AG08396 (cell line): ENCODE results near the gene SLC10A3.

Experiments
- DNase-seq: peaks from one replicate; pipeline ENCODE4 v3.0.0; 2012; ENCODE audit warnings: low spot score, mixed read lengths

SLC10A3 gene

DNA sequence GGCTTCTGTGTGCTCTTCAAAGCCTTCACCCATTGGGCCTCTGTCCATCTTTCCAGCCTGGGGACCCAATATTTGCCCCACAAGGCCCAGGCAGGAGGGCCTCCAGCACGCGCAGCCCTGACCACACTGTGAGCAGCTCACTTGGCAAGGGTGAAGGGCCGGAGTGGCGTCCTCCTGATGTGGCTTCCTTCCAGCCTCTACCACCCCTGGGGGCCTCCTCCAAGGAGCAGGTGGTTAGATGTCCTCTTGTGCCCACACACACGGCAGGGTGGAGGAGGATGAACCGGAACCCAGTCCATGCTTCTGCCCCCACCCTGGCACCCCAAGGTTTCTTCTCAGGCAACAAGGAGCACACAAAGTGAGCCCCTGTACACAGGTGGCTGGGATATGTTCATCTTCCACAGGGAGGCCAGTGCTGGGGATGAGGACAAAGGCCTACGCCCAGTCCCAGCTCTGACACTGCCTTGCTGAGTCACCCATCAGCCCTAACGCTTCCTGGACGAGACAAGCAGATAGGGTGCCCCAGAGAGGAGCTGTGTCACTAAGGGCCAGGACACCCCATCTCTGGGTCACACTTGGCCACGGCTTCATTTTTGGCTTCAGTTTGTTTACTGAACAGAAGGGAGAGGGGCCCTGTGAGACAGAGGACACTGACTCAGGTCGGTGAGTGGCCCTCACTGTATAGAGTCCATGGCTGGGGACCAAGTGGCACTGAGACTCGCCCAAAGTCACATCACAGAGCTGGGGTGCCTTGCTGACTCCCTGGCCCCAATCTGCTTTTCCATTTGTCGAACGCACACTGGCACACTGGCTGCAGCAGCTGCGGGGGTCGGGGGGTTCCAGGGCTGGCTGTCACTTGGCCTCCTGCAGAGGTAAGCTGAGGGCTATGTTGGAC is 5.9 kb downstream of the SLC10A3 start:
- DNase-seq, result no peak

DNA sequence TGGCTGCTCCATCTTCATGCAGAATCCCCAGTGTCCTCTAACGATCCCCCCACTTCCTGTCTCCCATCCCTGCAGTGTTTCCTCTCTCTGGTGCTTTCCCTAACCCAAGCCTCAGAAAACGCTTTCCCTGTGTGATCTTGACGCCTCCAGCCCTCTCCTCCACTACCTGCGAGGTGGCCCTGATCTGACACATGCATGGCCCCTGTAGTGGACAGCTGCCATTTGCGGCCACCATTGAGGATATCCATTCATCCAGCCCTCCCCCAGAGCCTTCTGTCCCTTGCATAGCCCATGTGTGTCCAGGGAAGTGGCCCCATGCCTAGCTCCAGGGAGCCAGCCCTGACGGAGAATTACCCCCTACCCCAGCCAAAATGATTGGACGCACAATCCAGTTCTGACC is 7.1 kb downstream of the SLC10A3 start:
- DNase-seq, result no peak

DNA sequence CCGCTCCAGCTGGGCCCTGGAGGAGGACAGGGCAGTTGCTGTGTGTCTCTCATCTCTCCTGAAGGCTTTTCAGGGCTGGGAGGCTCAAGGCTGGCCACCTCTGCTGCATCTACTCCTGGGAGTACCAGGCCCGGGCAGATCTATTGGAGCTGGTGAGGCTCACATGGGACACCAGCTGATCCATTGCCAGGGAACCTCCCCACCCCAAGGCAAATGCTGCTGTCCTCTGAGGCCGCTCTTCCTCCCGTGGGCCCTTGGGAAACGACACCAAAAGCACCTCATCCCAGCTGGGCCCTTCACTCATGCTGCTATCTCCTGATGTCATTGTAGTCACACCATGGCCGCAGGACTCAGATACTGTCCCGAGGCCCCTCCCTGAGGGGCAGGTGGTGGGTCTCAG is 7.6 kb downstream of the SLC10A3 start:
- no peak for DNase-seq

DNA sequence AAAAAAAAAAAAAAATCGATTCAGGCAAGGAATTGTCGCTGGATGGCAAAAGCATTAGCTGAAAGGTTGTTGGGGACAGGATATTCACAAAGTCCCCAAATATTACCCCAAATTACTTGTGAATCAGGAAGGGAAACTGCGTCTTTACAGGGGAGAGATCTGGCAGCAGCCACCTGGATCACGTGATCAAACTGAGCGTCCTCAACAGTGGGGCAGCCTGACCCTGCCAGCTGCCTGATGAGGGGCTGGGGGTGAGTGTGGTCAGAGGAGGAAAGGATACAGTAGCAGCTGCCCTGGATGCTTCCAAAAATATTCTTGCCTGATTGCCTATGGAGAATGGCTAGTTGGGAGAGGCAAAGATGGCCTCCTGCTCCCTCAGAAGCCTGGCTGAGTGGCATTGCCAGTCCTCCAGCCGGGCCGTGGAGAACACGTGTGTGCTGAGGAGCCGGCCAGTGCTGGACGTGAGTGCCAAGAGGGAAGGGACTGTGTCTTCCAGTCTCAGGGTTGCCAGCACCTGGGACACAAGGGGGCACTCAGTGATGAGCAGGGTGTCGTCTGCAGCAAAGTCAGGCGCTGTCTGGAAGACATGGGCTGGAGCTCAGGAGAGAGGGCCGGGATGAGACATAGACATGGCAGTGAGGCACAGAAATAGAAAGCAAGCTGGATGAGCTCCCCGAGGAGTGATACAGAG is 8.4 kb downstream of the SLC10A3 start:
- no peak for DNase-seq

DNA sequence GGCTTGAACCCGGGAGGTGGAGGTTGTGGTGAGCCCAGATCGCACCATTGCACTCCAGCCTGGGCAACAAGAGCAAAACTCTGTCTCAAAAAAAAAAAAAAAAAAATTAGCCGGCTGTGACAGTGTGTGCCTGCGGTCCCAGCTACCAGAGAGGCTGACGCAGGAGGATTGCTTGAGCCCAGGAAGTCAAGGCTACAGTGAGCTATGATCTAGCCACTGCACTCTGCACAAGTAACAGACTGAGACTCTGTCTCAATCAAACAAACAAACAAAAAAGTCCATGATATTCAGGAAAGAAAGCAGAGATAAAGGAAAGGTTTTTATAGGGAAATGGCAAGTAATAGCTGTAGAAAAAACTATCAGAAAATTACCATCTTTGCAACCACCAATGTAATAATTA is 9.2 kb downstream of the SLC10A3 start:
- DNase-seq, result no peak

DNA sequence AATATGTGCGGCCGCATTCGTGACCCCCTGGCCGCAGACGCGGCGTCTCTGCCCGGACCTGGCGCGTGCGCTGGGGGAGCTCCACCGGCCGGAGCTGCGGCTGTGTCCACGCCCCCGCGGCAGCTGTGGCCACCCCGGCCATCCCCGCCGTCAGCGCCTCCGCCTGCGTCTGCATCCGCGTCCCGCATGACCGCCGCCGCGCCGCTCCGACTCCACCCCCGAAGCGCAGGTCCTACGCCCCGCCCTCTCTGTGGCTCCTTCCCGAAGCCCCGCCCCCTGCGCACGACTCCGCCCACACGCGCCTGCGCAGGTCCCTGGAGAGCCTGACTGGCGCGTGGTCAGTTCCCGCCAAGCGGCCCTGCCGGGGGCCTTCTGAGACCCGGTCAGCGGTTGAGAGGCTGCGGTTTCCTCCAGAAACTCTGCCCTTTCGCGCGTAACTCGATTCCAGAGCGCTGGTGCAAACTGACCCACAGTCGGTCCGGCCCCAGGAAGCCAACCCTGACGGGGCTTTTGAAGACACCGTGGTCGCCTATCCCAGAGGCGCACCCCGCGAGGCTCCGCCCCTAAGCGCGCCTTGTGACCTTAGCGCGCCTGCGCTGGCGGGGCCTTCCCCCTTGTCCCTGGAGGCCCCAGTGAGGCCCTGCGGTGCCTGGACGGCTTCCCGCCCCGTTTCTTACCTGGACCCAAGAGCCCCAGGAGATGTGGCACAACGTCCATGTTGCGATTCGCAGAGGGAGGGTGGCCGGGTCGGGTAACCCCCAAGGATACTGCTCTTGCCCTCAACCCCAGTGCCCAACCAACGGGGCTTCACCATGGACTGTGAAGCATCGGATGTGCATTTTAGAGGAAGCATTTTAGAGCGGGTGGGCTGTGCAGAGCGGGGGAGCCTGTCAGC is 11.5 kb downstream of the SLC10A3 start, which contains the start of gene LAGE3:
TSS of gene LAGE3 (minus strand) at position 554 of the 895 bp plus-strand sequence. CDS start at position 188, 366 bp downstream.
- DNase-seq, result peak; percentile 95

DNA sequence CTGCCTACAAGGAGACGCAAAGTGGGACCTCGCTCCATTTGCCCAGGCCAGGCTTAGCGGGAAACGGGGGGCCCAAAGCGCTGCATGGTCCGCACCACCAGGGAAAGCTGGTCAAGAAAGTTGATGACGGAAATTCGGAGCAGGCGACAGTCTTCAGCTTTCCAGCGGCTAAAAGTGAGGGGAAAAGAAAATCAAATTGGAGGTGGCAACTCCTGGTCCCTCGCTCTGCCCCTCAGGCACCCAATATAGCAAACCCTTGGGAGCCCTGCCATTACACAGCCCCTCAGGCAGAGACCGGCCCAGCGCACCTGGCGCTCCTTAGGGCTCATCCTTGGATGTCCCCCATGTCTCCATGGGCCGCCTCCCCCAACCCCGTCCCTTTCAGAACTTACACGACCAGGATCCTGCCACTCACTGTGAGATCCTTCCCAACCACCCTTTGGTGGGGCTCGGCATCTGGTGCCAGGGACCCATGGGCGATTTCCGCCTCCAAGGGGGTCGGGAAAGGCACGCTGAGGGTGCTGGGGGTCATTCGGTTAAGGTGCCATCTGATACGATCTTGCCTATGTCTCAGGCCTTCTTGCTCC is 12.4 kb downstream of the SLC10A3 start:
- no peak for DNase-seq

DNA sequence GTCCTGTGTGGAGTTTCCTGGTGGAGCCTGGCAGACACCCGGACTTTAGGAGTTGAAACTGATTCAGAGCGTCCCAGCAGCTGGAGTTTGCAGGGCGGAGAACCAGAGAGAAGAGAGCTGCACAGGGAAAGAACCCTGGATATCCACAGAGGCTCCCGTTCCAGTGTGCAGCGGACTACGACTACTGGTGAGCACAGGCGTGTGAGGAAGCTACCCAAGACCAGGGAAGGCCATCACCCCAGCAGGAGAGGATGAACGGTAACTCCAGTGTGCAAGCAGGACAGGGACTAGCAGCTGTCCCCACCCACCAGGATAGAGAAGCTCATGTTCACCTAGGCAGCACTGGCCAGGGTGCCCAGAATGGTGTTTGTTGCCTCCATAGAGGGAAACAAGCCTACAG is 13.6 kb downstream of the SLC10A3 start:
- no peak for DNase-seq

DNA sequence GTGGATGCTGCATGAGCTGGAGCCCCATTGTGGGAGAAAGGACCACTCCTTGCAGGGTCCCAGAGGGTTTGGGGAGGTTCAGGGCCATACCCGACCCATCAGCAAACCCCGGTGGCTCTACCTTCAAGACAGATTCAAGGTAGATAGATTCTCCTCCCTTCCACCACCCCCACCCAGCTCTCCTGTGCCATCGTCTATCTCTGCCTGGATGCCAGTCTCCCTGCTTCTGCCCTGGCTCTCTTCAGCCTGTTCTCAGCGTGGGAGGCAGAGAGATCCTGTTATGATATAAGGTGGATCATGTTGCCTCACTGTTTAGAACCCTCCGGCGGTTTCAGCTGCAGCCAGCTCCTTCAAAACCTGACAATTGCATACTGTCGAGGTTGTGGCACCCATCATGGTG is 16.7 kb downstream of the SLC10A3 start:
- DNase-seq, result no peak

DNA sequence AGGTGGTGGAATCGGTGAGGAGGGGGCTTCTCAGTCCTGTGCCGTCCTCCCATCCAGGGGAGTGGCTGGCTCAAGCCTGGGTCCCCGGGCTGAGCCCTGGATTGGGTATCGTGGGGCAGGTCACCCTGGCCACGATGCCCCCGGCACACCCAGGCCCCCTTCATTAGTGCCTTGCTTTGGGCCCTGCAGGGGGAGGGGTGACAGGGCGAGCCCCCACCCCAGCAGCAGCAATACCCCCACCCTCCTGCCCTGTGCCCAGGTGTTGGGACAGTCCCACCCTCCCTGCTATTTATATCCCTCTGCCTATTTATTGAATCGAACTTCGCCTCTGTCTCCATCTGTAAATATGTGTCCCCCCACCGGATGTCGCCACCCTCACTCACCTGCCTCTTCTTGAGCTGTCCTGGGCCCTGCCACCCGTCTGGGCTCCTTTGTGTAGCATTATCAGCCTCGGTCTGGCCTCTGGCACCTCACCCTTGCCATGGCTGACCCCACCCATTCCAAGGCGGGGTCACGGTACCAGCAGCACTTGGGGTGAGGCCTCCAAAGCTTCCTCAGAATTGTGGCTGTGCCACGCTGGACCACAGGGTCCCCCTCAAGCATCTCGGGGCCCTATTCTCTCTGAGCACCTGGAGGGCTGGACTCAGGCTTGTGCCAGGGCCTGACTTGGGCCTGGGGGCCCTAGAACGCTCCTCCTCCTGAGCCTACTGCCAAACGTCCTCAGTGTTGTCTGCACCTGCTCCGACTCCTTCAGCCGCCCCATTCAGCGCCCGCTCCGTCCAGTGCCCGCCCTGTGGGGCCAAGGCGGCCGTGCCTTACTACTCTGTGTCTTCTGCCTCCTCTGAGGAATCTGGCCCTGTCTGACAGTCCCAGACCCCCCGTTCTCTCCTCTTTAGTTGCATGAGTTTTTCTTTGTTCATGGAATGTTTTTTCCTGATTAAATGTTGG is 17.5 kb downstream of the SLC10A3 start:
- no peak for DNase-seq

DNA sequence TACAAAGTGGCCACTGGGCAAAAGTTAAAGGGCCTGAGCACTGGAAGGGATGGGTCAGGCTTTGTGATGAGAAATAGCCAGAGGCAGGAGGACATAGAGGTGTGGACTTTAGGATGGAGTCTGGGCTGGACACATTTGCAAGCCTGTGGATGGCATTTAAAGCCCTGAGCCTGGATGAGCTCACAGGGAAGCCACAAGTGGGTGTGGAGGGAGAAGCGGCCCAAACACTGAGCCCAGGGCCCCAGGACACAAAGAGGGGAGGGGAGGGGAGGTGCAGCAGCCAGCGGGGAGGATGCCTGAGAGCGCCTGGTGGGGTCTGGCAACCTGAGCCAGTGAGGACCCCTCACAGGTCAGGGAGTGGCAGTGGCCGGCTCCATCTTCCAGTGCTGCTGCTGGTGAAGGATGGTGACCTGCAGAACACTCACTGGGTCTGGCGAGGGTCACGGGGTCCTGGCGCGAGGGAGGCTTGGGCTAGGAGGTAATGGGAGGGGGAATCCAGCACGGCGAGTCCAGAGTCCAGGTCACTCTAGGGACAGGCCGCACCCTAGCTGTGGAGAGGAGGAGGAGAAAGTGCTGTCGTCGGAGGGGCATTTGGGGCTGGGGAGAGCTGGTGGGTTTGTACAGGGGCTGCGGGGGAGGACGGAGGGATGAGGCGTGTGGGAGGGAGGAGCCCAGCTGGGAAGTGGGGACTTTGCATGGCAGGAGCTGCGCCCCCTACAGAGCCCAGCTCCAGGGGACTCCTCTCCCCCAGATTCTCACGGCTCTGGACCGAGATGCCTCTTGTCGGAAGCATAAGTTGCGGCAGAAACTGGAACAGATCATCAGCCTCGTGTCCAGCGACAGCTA is 18.4 kb downstream of the SLC10A3 start:
- DNase-seq, result no peak

DNA sequence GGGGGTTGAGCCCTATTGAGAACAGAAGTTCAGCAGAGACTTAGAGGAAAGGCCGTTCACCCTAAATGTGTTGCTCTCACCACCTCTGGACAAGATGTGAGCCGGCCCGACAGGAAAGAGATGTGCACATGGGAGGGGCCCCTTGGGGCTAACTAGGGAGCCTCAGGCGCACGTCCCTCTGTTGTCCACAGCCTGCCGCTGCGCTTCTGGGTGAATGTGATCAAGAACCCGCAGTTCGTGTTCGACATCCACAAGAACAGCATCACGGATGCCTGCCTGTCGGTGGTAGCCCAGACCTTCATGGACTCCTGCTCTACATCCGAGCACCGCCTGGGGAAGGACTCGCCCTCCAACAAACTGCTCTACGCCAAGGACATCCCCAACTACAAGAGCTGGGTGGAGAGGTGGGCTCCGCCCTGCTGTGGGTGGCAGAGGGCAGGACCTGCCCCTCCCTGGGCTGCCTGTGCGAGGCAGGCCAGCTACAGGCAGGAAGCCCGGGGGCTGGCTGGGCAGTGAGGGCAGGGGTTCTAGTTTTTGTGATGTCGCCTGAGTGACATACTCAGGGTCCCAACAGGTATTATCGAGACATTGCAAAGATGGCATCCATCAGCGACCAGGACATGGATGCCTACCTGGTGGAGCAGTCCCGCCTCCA is 19.4 kb downstream of the SLC10A3 start:
- DNase-seq, result no peak

DNA sequence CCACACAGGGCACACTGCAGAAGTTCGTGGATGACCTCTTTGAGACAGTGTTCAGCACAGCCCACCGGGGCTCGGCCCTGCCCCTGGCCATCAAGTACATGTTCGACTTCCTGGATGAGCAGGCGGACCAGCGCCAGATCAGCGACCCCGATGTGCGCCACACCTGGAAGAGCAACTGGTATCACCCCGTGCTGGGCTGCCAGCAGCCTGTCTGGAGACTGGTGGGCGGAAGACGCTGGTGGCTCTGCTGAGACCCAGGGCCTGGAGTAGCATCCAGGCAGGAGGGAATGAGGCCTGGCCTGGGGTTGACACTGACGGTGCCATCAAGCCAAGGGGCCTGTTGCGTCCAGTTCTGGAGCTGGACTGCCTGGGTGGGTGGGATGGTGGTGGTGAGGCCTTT is 20.0 kb downstream of the SLC10A3 start:
- DNase-seq, result no peak

DNA sequence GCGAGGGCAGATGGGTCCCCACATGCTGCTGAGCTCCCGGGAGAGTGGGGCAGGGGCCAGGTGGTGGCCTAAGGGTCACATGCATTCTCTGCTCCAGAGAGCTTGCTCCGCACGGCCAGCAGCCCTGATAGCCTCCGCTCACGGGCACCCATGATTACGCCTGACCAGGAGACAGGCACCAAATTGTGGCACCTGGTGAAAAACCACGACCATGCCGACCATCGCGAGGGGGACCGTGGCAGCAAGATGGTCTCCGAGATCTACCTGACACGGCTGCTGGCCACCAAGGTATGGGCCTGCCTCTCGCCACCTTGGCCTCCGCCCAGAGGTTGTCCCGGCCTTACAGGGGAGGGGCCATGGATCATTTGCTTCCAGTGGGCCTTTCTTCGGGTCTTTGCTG is 20.5 kb downstream of the SLC10A3 start:
- no peak for DNase-seq

DNA sequence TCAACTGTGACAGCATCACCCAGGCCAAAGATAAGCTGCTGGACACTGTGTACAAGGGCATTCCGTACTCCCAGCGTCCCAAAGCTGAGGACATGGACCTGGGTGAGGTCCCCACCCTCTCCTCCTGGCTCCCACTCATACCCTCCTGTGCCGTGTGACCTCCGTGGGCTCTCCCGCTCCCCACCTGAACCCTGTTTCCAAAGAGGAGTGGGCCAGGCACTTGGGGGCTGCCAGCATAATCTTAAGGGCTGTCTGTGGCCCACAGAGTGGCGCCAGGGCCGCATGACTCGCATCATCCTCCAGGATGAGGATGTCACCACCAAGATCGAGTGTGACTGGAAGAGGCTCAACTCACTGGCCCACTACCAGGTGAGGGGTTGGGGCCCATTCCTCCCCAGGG is 21.3 kb downstream of the SLC10A3 start:
- DNase-seq, result no peak

DNA sequence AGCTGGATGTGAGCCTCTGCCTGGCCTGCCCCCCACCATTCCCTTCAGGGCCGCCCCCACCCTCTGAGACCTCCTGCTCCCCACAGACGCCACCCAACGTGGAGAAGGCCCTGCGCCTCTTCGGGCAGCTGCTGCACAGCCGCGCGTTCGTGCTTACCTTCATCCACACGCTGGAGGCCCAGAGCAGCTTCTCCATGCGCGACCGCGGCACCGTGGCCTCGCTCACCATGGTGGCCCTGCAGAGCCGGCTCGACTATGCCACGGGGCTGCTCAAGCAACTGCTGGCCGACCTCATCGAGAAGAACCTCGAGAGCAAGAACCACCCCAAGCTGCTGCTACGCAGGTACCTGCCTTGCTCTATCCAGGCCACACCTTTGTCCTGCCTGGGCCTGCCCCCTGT is 22.2 kb downstream of the SLC10A3 start:
- DNase-seq, result no peak

DNA sequence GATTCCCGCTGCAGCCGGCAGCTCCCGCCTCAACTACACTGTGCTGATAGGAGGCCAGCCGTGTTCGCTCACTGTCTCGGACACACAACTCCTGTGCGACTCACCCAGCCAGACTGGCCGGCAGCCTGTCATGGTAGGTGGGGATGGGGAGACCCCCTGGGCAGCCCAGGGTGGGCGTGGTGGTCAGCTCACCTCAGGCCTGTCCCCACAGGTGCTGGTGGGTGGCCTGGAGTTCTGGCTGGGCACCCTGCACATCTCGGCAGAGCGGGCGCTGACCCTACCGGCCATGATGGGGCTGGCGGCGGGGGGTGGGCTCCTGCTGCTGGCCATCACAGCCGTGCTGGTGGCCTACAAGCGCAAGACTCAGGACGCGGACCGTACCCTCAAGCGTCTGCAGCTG is 22.9 kb downstream of the SLC10A3 start:
- DNase-seq, result no peak

DNA sequence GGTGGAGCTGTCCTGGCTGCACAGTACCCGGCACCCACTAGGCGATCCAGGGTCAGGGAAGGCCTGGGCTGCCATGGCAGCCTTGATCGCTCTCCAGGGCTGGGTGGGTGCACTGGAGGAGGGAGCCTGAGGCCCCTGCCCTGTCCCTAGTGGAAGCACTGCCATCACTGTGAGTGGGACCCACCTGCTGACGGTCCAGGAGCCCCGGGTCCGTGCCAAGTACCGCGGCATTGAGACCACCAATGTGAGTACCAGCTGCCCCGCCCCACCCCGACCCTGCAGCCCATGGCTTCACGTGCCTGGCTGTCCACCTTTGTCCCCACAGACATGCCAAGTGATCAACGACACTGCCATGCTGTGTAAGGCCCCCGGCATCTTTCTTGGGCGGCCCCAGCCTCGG is 23.5 kb downstream of the SLC10A3 start:
- DNase-seq, result no peak

DNA sequence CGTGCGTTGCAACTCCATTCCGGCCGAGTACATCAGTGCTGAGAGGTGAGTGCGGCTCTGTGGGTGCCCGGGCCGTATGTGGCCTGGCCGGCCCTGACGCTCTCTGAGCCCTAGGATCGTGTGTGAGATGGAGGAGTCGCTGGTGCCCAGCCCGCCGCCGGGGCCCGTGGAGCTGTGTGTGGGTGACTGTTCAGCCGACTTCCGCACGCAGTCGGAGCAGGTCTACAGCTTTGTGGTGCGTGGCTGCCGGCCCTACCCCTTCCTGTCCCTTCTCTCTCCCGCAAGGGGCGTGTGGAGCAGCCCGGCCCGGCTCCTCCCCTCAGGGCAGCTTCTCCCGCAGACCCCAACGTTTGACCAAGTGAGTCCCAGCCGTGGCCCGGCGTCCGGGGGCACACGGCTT is 24.4 kb downstream of the SLC10A3 start:
- no peak for DNase-seq
